IMR-90 (cell line): ENCODE data around the gene SSX2IP. TPM values are rescaled to one million over a fixed set of nuclear protein-coding genes. Genes with fewer than 3 reads are reported as not detected.

Experiments used
- ATAC-seq: fragments of 200-7000 bp; cut with Tn5 transposase; 2 replicates; pipeline ENCODE4 v1.9.1; 2020; ENCODE audit warnings: low read depth, mild to moderate bottlenecking, moderate library complexity
- BruUV-seq: library from RNA; stranded (reverse); fragments of 400-500 nt; replicated peaks from 2 replicates; lab custom pipeline; 2021; lab: Mats Ljungman, UMichigan
- CTCF ChIA-PET: fragments of 300-600 bp; formaldehyde crosslinking; extraction: SDS; loops from one replicate; lab custom pipeline; 2021; ENCODE audit warnings: antibody characterized with exemption; lab: Yijun Ruan, JAX
- POLR2A ChIA-PET: fragments of 300-600 bp; sonication (Branson Sonifier 250); formaldehyde crosslinking; loops from one replicate; lab custom pipeline; 2022; ENCODE audit warnings: antibody characterized with exemption; ENCODE audit not compliant: unreplicated experiment; lab: Charles Lee
- DNase-seq: peaks from one replicate; pipeline ENCODE4 v3.0.0; 2013
- H2AFZ ChIP-seq: replicated peaks from 2 replicates; pipeline ENCODE3; 2013; ENCODE audit warnings: low read length, mild to moderate bottlenecking; ENCODE audit not compliant: poor library complexity
- H2AK5ac ChIP-seq: 2 replicates; pipeline ENCODE4 v1.6.1; 2013; ENCODE audit warnings: low read depth, low read length, inconsistent platforms
- H2AK9ac ChIP-seq: replicated peaks from 2 replicates; pipeline ENCODE3; 2013; ENCODE audit warnings: mild to moderate bottlenecking, low read depth, low read length, moderate library complexity; ENCODE audit not compliant: poor library complexity
- H2BK120ac ChIP-seq: 2 replicates; pipeline ENCODE4 v1.6.1; 2013; ENCODE audit warnings: low read depth, low read length, inconsistent platforms
- H2BK15ac ChIP-seq: 3 replicates; pipeline ENCODE4 v1.6.1; 2013; ENCODE audit warnings: low read depth, low read length, inconsistent platforms
- H2BK20ac ChIP-seq: 2 replicates; pipeline ENCODE4 v1.6.1; 2013; ENCODE audit warnings: low read depth, mild to moderate bottlenecking, inconsistent platforms, low read length, moderate library complexity
- H2BK5ac ChIP-seq: 2 replicates; pipeline ENCODE4 v1.6.1; 2013; ENCODE audit warnings: mild to moderate bottlenecking, low read depth, low read length, inconsistent platforms; ENCODE audit not compliant: poor library complexity, severe bottlenecking
- H3K14ac ChIP-seq: replicated peaks from 2 replicates; pipeline ENCODE4 v1.6.1; 2013; ENCODE audit warnings: low read depth, low read length, inconsistent platforms
- H3K18ac ChIP-seq: 2 replicates; pipeline ENCODE4 v1.6.1; 2013; ENCODE audit warnings: low read depth, low read length, control low read depth
- H3K23ac ChIP-seq: 2 replicates; pipeline ENCODE4 v1.6.1; 2013; ENCODE audit warnings: low read depth, low read length, inconsistent platforms
- H3K27ac ChIP-seq: 2 replicates; pipeline ENCODE4 v1.5.1; 2013; ENCODE audit warnings: mild to moderate bottlenecking, control low read depth, low read length; ENCODE audit not compliant: insufficient read depth
- H3K27me3 ChIP-seq: 2 replicates; pipeline ENCODE4 v1.6.1; 2013; ENCODE audit warnings: low read length; ENCODE audit not compliant: control insufficient read depth, insufficient read depth
- H3K36me3 ChIP-seq: 2 replicates; pipeline ENCODE4 v1.6.1; 2013; ENCODE audit warnings: low read length, mixed read lengths; ENCODE audit not compliant: control insufficient read depth, insufficient read depth
- H3K4ac ChIP-seq: 2 replicates; pipeline ENCODE4 v1.6.1; 2013; ENCODE audit warnings: low read depth, low read length, inconsistent platforms
- H3K4me1 ChIP-seq: 2 replicates; pipeline ENCODE4 v1.6.1; 2013; ENCODE audit warnings: low read length, mixed read lengths; ENCODE audit not compliant: control insufficient read depth, insufficient read depth
- H3K4me2 ChIP-seq: 2 replicates; pipeline ENCODE4 v1.6.1; 2013; ENCODE audit warnings: low read depth, mild to moderate bottlenecking, control low read depth, low read length, moderate library complexity
- H3K4me3 ChIP-seq: 2 replicates; pipeline ENCODE4 v1.5.1; 2013; ENCODE audit warnings: low read depth, mild to moderate bottlenecking, control low read depth, low read length, moderate library complexity; ENCODE audit not compliant: insufficient read depth
- H3K56ac ChIP-seq: 2 replicates; pipeline ENCODE4 v1.6.1; 2013; ENCODE audit warnings: low read length, inconsistent platforms; ENCODE audit not compliant: insufficient read depth; ENCODE audit errors: extremely low read depth
- H3K79me1 ChIP-seq, 2 experiments: 2 replicates each; pipeline ENCODE4 v1.6.1; 2013; ENCODE audit warnings: low read length in 2 of 2, inconsistent platforms in 1 of 2, low read depth in 1 of 2
- H3K9ac ChIP-seq: 2 replicates; pipeline ENCODE4 v1.6.1; 2013; ENCODE audit warnings: low read depth, low read length, control low read depth
- H3K9me1 ChIP-seq: 2 replicates; pipeline ENCODE4 v1.6.1; 2013; ENCODE audit warnings: low read length, inconsistent platforms; ENCODE audit not compliant: insufficient read depth
- H3K9me3 ChIP-seq: 2 replicates; pipeline ENCODE4 v1.6.1; 2013; ENCODE audit warnings: low read length; ENCODE audit not compliant: control insufficient read depth, insufficient read depth
- H4K20me1 ChIP-seq: 2 replicates; pipeline ENCODE4 v1.6.1; 2013; ENCODE audit warnings: low read length, inconsistent platforms; ENCODE audit not compliant: insufficient read depth
- H4K5ac ChIP-seq: 2 replicates; pipeline ENCODE4 v1.6.1; 2013; ENCODE audit warnings: mild to moderate bottlenecking, low read depth, low read length, control low read depth
- H4K8ac ChIP-seq, 2 experiments: 2 replicates each; pipeline ENCODE4 v1.6.1; 2013; ENCODE audit warnings: low read depth in 2 of 2, low read length in 2 of 2, control low read depth in 1 of 2, inconsistent platforms in 1 of 2
- H4K91ac ChIP-seq: 2 replicates; pipeline ENCODE4 v1.6.1; 2013; ENCODE audit warnings: low read depth, low read length, inconsistent platforms; ENCODE audit not compliant: insufficient read depth
- CEBPB ChIP-seq: IDR thresholded peaks from 2 replicates; pipeline ENCODE4 v1.6.1; 2012; ENCODE audit warnings: low read depth, low read length, improper control_type of control experiment
- FOS ChIP-seq: fragments of 150-350 bp; IDR thresholded peaks from 2 replicates; pipeline ENCODE4 v1.6.1; 2016; ENCODE audit warnings: low read depth, low read length
- MAFK ChIP-seq: IDR thresholded peaks from 2 replicates; pipeline ENCODE4 v1.6.1; 2012; ENCODE audit warnings: low read depth, low read length, improper control_type of control experiment
- RFX5 ChIP-seq: IDR thresholded peaks from 2 replicates; pipeline ENCODE4 v1.8.0; 2012; ENCODE audit warnings: low read depth, mild to moderate bottlenecking, low read length, moderate library complexity
- USF2 ChIP-seq: fragments of 150-350 bp; IDR thresholded peaks from 2 replicates; pipeline ENCODE4 v1.6.1; 2017; ENCODE audit warnings: mild to moderate bottlenecking, antibody characterized with exemption, low read length, low read depth
- WGBS, 2 experiments: methylation state at CpG; one replicate each; pipeline versions ENCODE4 v1.1.5 to v1.1.7; 2013; ENCODE audit warnings: missing lambda C conversion rate in 2 of 2; ENCODE audit not compliant: insufficient read length in 1 of 2; ENCODE audit errors: extremely low coverage in 2 of 2; 5-methylcytosine and 5-hydroxymethylcytosine counted together
- dilution Hi-C: fragments of 300-500 bp; cut with HindIII; formaldehyde crosslinking; loops from one replicate; pipeline ENCODE4 v1.14.3; 2018; ENCODE audit warnings: low sequenced_read_pairs; ENCODE audit not compliant: unreplicated experiment
- in situ Hi-C: fragments of 300-500 bp; cut with MboI; formaldehyde crosslinking; loops from 3 replicates; pipeline ENCODE4 v1.14.3; 2019; ENCODE audit warnings: low sequenced_read_pairs, inconsistent platforms, mixed read lengths
- intact Hi-C: fragments of 100-400 bp; cut with micrococcal nuclease; formaldehyde crosslinking; loops from 2 replicates; pipeline ENCODE4 v1.10.0; 2022
- polyA plus RNA-seq, 3 experiments: library from polyadenylated mRNA; depleted of rRNA; stranded (reverse); fragments of >200 nt; gene quantifications; 2 replicates each; pipeline ENCODE4 v1.2.3, GENCODE V29; 2012; ENCODE audit warnings: low replicate concordance in 1 of 3
- total RNA-seq: library from RNA; depleted of rRNA; stranded (reverse); fragments of >200 nt; gene quantifications from 2 replicates; pipeline ENCODE4 v1.2.3, GENCODE V29; 2012

The SSX2IP gene
- total and polyA plus RNA-seq, 2 of the 4 experiments (the other 2 are of a cell fraction), result 7.7 to 13.4 TPM

GRCh38 chr1:84600796-84601195, 89.5 kb downstream of the SSX2IP start:
- H3K4me3 ChIP-seq, result no peak overlapping the region
- in situ Hi-C loops (loop anchor here (25.0 kb wide), 2 partner anchors 337 to 463 kb away; partner anchors contain the start of gene PRKACB), intact Hi-C loops (no loop called here), dilution Hi-C loops (no loop called here)
- ChIA-PET POLR2A (no interaction called here), CTCF (no interaction called here)
- H2BK15ac ChIP-seq, result peak overlapping the region; percentile 88; the same call in 1 of the 3 replicates
- peak overlapping the region; percentile 31; the same call in 1 of the 2 replicates for H3K14ac ChIP-seq
- no peak overlapping the region for H3K4me2 ChIP-seq
- H4K8ac ChIP-seq, result peak overlapping the region in 1 of 2 experiments; percentile 33; a peak in 1 of 4 replicates
- TF ChIP-seq FOS, result no peak
- TF ChIP-seq CEBPB, result no peak
- TF ChIP-seq USF2, result no peak
- TF ChIP-seq RFX5, result no peak
- TF ChIP-seq MAFK, result no peak
- ATAC-seq (no peak), DNase-seq (no peak)
- H3K27ac ChIP-seq, result no peak overlapping the region
- H2AK5ac ChIP-seq, result peak overlapping the region; percentile 66
- peak overlapping the region; percentile 75 for H4K91ac ChIP-seq
- no peaks in the 10 kb centered on the region for H4K20me1 ChIP-seq
- H3K9me1 ChIP-seq, result peaks cover 16% of the 10 kb centered on the region
- H3K56ac ChIP-seq, result no peak overlapping the region
- H4K5ac ChIP-seq, result no peak overlapping the region
- no peaks in the 10 kb centered on the region for H3K27me3 ChIP-seq
- no peak overlapping the region for H3K9ac ChIP-seq
- peak overlapping the region; percentile 80 for H3K4ac ChIP-seq
- BruUV-seq, result no TSS peak
- peak overlapping the region; percentile 92 for H2BK120ac ChIP-seq
- peak overlapping the region; percentile 64 for H2AFZ ChIP-seq
- peak overlapping the region; percentile 44 for H2AK9ac ChIP-seq
- 0 out of 2 replicates have a peak overlapping the region, but pooled peaks have one; percentile 0 for H3K18ac ChIP-seq
- WGBS, 2 experiments, result 40% methylated on average over 1 of the region's 5 CpGs; no CpG with 5 or more reads in 1 of the 2 experiments
- H3K36me3 ChIP-seq, result no peaks in the 10 kb centered on the region
- H3K9me3 ChIP-seq, result peaks cover 4% of the 10 kb centered on the region
- H3K4me1 ChIP-seq, result peaks cover 21% of the 10 kb centered on the region
- H3K23ac ChIP-seq, result peak overlapping the region; percentile 38; the same call in 1 of the 2 replicates
- peak overlapping the region; percentile 89; the same call in 1 of the 2 replicates for H2BK20ac ChIP-seq
- H3K79me1 ChIP-seq, result no peaks in the 10 kb centered on the region
- H2BK5ac ChIP-seq, result peak overlapping the region; percentile 22
